OCI-LY1 (cell line): ENCODE measurements around the gene KAT2A.

ENCODE experiments used
- H2AFZ ChIP-seq: fragments of 200-600 bp; sonication (generic), shearing (Covaris generic); 2 replicates; pipeline ENCODE4 v1.6.0; 2014; ENCODE audit warnings: antibody characterized with exemption, mild to moderate bottlenecking, low read length
- H3F3A ChIP-seq: fragments of 200-600 bp; sonication (generic), shearing (Covaris generic); 2 replicates; pipeline ENCODE4 v1.6.0; 2014; ENCODE audit warnings: mild to moderate bottlenecking, antibody characterized with exemption, low read length, moderate library complexity; ENCODE audit not compliant: insufficient read depth
- H3K27ac ChIP-seq: fragments of 200-600 bp; sonication (generic); 2 replicates; pipeline ENCODE4 v1.5.1; 2014; ENCODE audit warnings: low read length, mixed run types, mild to moderate bottlenecking, low read depth; ENCODE audit not compliant: poor library complexity, severe bottlenecking
- H3K27me3 ChIP-seq: fragments of 200-600 bp; sonication (generic); 2 replicates; pipeline ENCODE4 v1.6.0; 2014; ENCODE audit warnings: antibody characterized with exemption, mild to moderate bottlenecking, low read length, moderate library complexity; ENCODE audit not compliant: insufficient read depth
- H3K36me3 ChIP-seq: fragments of 200-600 bp; sonication (generic); 2 replicates; pipeline ENCODE4 v1.6.1; 2014; ENCODE audit warnings: mild to moderate bottlenecking, antibody characterized with exemption, low read length, moderate library complexity, mixed read lengths; ENCODE audit not compliant: insufficient read depth
- H3K4me1 ChIP-seq: fragments of 200-600 bp; sonication (generic); 2 replicates; pipeline ENCODE4 v1.5.1; 2014; ENCODE audit warnings: mild to moderate bottlenecking, low read length, moderate library complexity; ENCODE audit not compliant: insufficient read depth, severe bottlenecking
- H3K4me2 ChIP-seq: fragments of 200-600 bp; sonication (generic), shearing (Covaris generic); 2 replicates; pipeline ENCODE4 v1.6.1; 2014; ENCODE audit warnings: low read length
- H3K4me3 ChIP-seq: fragments of 200-600 bp; sonication (generic); 2 replicates; pipeline ENCODE4 v1.5.1; 2014; ENCODE audit warnings: low read length, low read depth, mild to moderate bottlenecking, mixed read lengths; ENCODE audit not compliant: poor library complexity, severe bottlenecking
- H3K79me2 ChIP-seq: fragments of 200-600 bp; shearing (Covaris generic); 2 replicates; pipeline ENCODE4 v1.6.1; 2016; ENCODE audit warnings: mixed run types, low read length, mixed read lengths; ENCODE audit not compliant: insufficient read depth
- H3K9ac ChIP-seq: fragments of 200-600 bp; sonication (generic), shearing (Covaris generic); 2 replicates; pipeline ENCODE4 v1.6.1; 2014; ENCODE audit warnings: mild to moderate bottlenecking, low read length, mixed read lengths
- H3K9me2 ChIP-seq: fragments of 200-600 bp; sonication (generic), shearing (Covaris generic); 2 replicates; pipeline ENCODE4 v1.6.1; 2014; ENCODE audit warnings: low read depth, mild to moderate bottlenecking, low read length, mixed read lengths
- H3K9me3 ChIP-seq: fragments of 200-600 bp; shearing (Covaris generic); 2 replicates; pipeline ENCODE4 v1.6.1; 2014; ENCODE audit warnings: low read length, mixed read lengths
- H4K20me1 ChIP-seq: fragments of 200-600 bp; sonication (generic), shearing (Covaris generic); 2 replicates; pipeline ENCODE4 v1.6.0; 2016; ENCODE audit warnings: mild to moderate bottlenecking, low read length; ENCODE audit not compliant: insufficient read depth
- EZH2 ChIP-seq: fragments of 200-600 bp; sonication (generic), shearing (Covaris generic); IDR thresholded peaks from 2 replicates; pipeline ENCODE4 v1.8.0; 2017; ENCODE audit warnings: borderline replicate concordance, mixed run types, mild to moderate bottlenecking, antibody characterized with exemption, low read length, moderate library complexity, mixed read lengths
- TF ChIP-seq, protein P1 (sequence below): fragments of 200-600 bp; sonication (generic), shearing (Covaris generic); IDR thresholded peaks from 2 replicates; pipeline ENCODE4 v1.5.1; 2017; ENCODE audit warnings: mild to moderate bottlenecking, antibody characterized with exemption, low read length, moderate library complexity, mixed read lengths

The KAT2A gene

GRCh38 chr17:42111265-42111636, 9.9 kb downstream of the KAT2A start:
- no peaks in the 10 kb centered on the region for H3F3A ChIP-seq
- H3K9me2 ChIP-seq = no peaks in the 10 kb centered on the region
- H4K20me1 ChIP-seq = no peaks in the 10 kb centered on the region
- H3K4me1 ChIP-seq = peaks cover 61% of the 10 kb centered on the region
- peak overlapping the region; percentile 91; the same call in 1 of the 2 replicates for H3K4me2 ChIP-seq
- no peak overlapping the region for H3K9ac ChIP-seq
- H3K9me3 ChIP-seq = no peaks in the 10 kb centered on the region
- H3K36me3 ChIP-seq = peaks cover 18% of the 10 kb centered on the region
- peak overlapping the region; percentile 69 for H3K4me3 ChIP-seq
- TF ChIP-seq EZH2 = no peak
- TF ChIP-seq, protein P1, sequence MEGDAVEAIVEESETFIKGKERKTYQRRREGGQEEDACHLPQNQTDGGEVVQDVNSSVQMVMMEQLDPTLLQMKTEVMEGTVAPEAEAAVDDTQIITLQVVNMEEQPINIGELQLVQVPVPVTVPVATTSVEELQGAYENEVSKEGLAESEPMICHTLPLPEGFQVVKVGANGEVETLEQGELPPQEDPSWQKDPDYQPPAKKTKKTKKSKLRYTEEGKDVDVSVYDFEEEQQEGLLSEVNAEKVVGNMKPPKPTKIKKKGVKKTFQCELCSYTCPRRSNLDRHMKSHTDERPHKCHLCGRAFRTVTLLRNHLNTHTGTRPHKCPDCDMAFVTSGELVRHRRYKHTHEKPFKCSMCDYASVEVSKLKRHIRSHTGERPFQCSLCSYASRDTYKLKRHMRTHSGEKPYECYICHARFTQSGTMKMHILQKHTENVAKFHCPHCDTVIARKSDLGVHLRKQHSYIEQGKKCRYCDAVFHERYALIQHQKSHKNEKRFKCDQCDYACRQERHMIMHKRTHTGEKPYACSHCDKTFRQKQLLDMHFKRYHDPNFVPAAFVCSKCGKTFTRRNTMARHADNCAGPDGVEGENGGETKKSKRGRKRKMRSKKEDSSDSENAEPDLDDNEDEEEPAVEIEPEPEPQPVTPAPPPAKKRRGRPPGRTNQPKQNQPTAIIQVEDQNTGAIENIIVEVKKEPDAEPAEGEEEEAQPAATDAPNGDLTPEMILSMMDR = no peak
- no peaks in the 10 kb centered on the region for H3K27me3 ChIP-seq
- no peaks in the 10 kb centered on the region for H3K79me2 ChIP-seq
- H2AFZ ChIP-seq = no peak overlapping the region
- H3K27ac ChIP-seq = peak overlapping the region; percentile 71

- H3K9me3 ChIP-seq = no peaks in the 10 kb centered on the region
- peaks cover 18% of the 10 kb centered on the region for H3K36me3 ChIP-seq
- peaks cover 54% of the 10 kb centered on the region for H3K4me1 ChIP-seq
- no peaks in the 10 kb centered on the region for H3K27me3 ChIP-seq
- H3K4me3 ChIP-seq = no peak overlapping the region
- H4K20me1 ChIP-seq = no peaks in the 10 kb centered on the region
- H3K9ac ChIP-seq = no peak overlapping the region
- H3K4me2 ChIP-seq = no peak overlapping the region; the same call in 1 of the 2 replicates
- no peaks in the 10 kb centered on the region for H3K9me2 ChIP-seq
- H2AFZ ChIP-seq = no peak overlapping the region
- H3K27ac ChIP-seq = peak overlapping the region; percentile 71
- H3F3A ChIP-seq = no peaks in the 10 kb centered on the region
- TF ChIP-seq, protein P1 = no peak
- TF ChIP-seq EZH2 = no peak
- no peaks in the 10 kb centered on the region for H3K79me2 ChIP-seq
Measured at GRCh38 chr17:42110301-42111264, 10.6 kb downstream of the KAT2A start.

GRCh38 chr17:42109086-42109485, 12.1 kb downstream of the KAT2A start:
- TF ChIP-seq EZH2 = no peak
- TF ChIP-seq, protein P1 = no peak
- Histone ChIP-seq H3K79me2 (no peaks in the 10 kb centered on the region), H4K20me1 (no peaks in the 10 kb centered on the region)

More at GRCh38 chr17:42109086-42109485, 12.1 kb downstream of the KAT2A start:
- peak overlapping the region; percentile 58 for H3K27ac ChIP-seq
- H3K27me3 ChIP-seq = no peaks in the 10 kb centered on the region
- H3K9ac ChIP-seq = no peak overlapping the region
- no peaks in the 10 kb centered on the region for H3F3A ChIP-seq
- no peak overlapping the region for H3K4me2 ChIP-seq
- no peaks in the 10 kb centered on the region for H3K9me3 ChIP-seq
- peaks cover 10% of the 10 kb centered on the region for H3K36me3 ChIP-seq
- no peak overlapping the region for H3K4me3 ChIP-seq
- no peak overlapping the region for H2AFZ ChIP-seq
- no peaks in the 10 kb centered on the region for H3K9me2 ChIP-seq
- peaks cover 49% of the 10 kb centered on the region for H3K4me1 ChIP-seq
